Stomach smooth muscle (tissue), 2 donors: ENCODE measurements around the gene PTCD2.
"Not testable (repeated sequence)": the region's sequence is repeated elsewhere in the genome, so short reads cannot be mapped to it uniquely, and the experiment has no call there.

Experiments used
- H3K27ac ChIP-seq: one replicate; pipeline ENCODE4 v1.7.0; 2013; ENCODE audit warnings: mild to moderate bottlenecking, low read length, inconsistent platforms
- H3K27me3 ChIP-seq, 2 donors: one replicate each; pipeline ENCODE4 v1.7.0; 2013; ENCODE audit warnings: low read length in 2 of 2; ENCODE audit not compliant: insufficient read depth in 2 of 2, control insufficient read depth in 1 of 2
- H3K36me3 ChIP-seq, 2 donors: one replicate each; pipeline ENCODE4 v1.7.0; 2013; ENCODE audit warnings: low read length in 2 of 2; ENCODE audit not compliant: control insufficient read depth in 2 of 2, insufficient read depth in 2 of 2
- H3K4me1 ChIP-seq: one replicate; pipeline ENCODE4 v1.7.0; 2013; ENCODE audit warnings: low read length; ENCODE audit not compliant: control insufficient read depth, insufficient read depth
- H3K4me3 ChIP-seq, 2 donors: one replicate each; pipeline ENCODE4 v1.7.0; 2013; ENCODE audit warnings: low read length in 2 of 2
- H3K9ac ChIP-seq, 2 donors: one replicate each; pipeline ENCODE4 v1.7.0; 2013; ENCODE audit warnings: low read length in 2 of 2, mild to moderate bottlenecking in 1 of 2
- H3K9me3 ChIP-seq, 2 donors: one replicate each; pipeline ENCODE4 v1.7.0; 2013; ENCODE audit warnings: low read length in 2 of 2; ENCODE audit not compliant: control insufficient read depth in 2 of 2
- donor health status: healthy.
- donor health status: Pancreatic carcinoma.

PTCD2 gene

DNA sequence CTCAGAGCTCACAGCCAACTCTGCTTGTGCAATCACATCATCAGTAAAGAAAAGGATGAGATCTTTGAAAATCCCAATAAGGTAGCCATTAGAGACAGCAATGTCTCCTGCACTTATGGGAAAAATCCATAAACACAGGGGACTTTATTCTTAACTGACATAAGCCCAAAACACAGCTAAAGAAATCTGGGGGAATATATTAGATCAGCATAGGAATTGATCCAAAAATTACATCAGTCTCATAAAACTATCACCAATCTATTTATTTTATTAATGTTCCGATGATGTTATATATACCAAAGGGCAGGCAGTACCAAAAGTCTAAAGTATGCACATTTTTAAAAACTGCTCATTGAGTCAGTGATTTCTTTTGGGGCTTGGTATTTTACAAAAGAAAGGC, 7.0 kb upstream of the PTCD2 start:
- Histone ChIP-seq H3K36me3 (peaks cover 15 to 18% of the 10 kb centered on the region in 2 donors), H3K9me3 (no peaks in the 10 kb centered on the region), H3K27ac (no peak overlapping the region), H3K27me3 (no peaks in the 10 kb centered on the region), H3K4me3 (no peak overlapping the region), H3K9ac (no peak overlapping the region), H3K4me1 (peaks cover 6% of the 10 kb centered on the region)

DNA sequence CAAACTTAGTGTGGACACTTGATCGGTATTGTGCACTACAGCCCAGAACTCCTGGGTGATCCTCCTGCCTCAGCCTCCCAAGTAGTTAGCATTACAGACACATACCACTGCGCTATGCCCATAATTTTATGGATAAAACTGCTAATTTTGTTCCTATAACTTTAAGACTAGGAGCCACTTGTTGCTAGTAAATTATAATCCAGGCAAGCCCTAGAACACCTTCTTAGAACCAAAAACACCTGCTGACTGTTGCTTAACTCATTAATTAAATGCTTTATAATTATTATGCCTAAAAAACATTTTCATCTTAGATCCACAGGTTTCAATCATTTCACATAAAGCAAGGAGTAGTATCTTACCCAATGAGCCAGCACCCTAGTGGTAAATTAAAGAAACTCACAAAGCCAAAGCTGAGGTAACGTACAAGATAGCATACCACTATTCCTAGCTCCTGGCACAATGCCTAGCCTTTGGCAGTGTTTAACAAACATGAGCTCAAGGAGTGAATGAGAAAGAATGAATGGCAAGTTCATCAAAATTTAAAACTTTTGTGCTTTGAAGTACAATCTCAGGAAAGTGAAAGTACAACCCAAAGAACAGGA, 5.5 kb upstream of the PTCD2 start:
- peaks cover 12% of the 10 kb centered on the region for H3K4me1 ChIP-seq
- H3K27me3 ChIP-seq: no peaks in the 10 kb centered on the region
- no peaks in the 10 kb centered on the region for H3K9me3 ChIP-seq
- H3K9ac ChIP-seq: no peak overlapping the region
- no peak overlapping the region for H3K27ac ChIP-seq
- no peak overlapping the region for H3K4me3 ChIP-seq
- H3K36me3 ChIP-seq: peaks cover 11 to 16% of the 10 kb centered on the region in 2 donors

DNA sequence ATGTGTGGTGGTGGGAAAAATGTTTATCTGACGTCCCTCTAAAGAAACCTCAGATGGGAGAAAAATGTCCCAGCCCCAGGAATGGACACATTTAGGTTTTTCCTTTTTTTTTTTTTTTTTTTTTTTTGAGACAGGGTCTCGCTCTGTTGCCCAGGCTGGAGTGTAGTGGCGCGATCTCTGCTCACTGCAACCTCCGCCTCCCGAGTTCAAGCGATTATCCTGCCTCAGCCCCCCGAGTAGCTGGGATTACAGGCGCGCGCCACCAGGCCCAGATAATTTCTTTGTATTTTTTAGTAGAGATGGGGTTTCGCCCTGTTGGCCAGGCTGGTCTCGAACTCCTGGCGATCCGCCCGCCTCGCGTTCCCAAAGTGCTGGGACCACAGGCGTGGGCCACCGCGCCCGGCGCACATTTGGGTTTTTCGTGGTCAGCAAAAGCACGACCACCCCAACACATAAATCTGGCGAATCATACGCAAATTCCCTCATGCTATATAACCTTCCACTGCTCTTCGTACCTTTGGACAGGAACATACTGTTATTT, 668 bp upstream of the PTCD2 start:
- H3K4me1 ChIP-seq, H3K9me3 ChIP-seq, H3K27me3 ChIP-seq, H3K36me3 ChIP-seq: not testable (repeated sequence)
- H3K4me3 ChIP-seq: peak overlapping the region; percentile 99 to 100
- H3K27ac ChIP-seq: peak overlapping the region; percentile 75
- peak overlapping the region; percentile 90 to 92 for H3K9ac ChIP-seq

DNA sequence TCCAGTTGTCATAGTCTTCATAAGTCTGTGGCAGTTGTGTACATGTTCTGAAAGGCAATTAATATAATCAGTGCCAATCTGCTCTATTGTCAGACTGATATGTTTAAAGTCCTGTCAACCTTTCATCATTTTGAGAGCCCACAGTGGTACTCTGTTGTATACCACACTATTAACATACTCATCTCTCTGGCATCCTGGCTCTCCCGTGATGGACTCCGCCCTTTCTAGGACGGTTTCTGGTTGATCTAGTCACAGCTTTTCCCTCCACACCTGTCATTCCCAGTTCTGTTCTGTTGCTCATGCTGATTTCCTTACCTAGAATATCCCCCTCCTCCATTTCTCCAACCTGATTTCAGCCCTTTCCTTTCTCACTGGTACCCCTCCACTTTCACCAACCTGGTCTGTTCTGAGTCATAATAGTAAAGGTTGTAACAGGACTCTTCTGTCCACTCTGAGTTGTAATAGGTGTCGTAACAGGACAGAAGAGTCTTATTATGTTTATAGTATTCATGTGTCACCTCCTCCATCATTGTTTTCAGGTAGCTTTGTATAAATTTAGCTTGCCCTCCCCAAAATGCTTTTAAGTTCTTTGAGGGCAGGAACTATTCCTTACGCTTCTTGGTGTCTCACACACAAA, 4.1 kb downstream of the PTCD2 start:
- Histone ChIP-seq H3K9me3 (no peaks in the 10 kb centered on the region), H3K36me3 (peaks cover 15 to 22% of the 10 kb centered on the region in 2 donors), H3K4me1 (peaks cover 3% of the 10 kb centered on the region), H3K27ac (no peak overlapping the region), H3K9ac (no peak overlapping the region), H3K4me3 (no peak overlapping the region), H3K27me3 (no peaks in the 10 kb centered on the region)

DNA sequence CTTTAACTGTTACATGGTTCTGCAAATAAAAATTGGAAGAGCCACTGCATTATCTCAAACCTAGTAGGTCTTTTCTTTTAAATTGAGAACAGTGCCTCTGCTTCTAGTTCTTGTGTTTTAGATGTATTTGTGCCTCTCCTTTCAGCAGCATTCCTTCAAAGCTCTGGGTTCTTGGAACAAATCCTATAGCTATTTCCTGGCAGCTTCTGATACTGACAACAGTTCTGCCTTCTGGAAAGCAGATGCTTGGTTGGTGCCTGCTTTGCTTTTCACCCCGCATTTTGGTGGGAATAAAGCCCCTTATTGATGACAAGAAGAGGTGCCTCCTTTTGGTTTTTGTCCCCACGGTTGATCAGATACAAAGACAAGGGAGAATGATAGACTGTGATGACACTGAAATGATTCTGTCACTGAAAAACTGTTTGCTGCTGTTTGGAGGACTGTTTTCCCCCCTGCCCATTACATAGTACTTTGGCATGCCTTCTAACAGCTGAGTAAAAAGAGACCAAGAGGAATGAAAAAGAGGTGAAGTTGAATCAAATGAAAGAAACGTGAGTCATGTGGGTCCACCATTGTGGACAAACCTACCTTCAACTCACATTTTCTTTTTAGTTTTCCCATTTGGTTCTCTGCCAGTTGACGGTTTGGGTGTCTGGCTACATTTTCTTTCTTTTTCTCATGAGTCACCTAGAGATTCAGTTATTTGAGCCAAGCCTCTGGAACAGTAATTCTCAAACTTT, 5.6 kb downstream of the PTCD2 start:
- Histone ChIP-seq H3K27me3 (no peaks in the 10 kb centered on the region), H3K4me3 (no peak overlapping the region), H3K27ac (no peak overlapping the region), H3K9me3 (no peaks in the 10 kb centered on the region), H3K4me1 (peaks cover 2% of the 10 kb centered on the region), H3K9ac (no peak overlapping the region), H3K36me3 (peaks cover 21 to 26% of the 10 kb centered on the region in 2 donors)

DNA sequence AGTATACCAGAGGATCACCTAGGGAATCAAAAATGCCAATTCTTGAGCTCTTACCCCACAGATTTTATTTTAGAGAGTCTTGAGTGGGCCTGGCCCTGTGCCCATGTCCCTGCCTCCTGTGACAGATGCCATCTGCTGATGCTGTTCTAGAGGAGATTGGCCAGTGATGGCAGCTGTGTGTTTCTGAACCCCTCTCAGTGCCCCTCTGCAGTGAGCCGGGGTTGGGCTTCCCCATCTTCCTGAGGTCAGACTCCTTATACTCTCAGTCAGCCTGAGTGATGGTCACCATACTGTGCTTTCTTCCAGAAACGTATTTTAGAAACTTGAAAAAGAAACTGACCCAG, 6.1 kb downstream of the PTCD2 start:
- peaks cover 26 to 29% of the 10 kb centered on the region in 2 donors for H3K36me3 ChIP-seq
- no peak overlapping the region for H3K27ac ChIP-seq
- no peaks in the 10 kb centered on the region for H3K27me3 ChIP-seq
- H3K4me1 ChIP-seq: peaks cover 2% of the 10 kb centered on the region
- H3K9me3 ChIP-seq: no peaks in the 10 kb centered on the region
- no peak overlapping the region for H3K9ac ChIP-seq
- no peak overlapping the region for H3K4me3 ChIP-seq

DNA sequence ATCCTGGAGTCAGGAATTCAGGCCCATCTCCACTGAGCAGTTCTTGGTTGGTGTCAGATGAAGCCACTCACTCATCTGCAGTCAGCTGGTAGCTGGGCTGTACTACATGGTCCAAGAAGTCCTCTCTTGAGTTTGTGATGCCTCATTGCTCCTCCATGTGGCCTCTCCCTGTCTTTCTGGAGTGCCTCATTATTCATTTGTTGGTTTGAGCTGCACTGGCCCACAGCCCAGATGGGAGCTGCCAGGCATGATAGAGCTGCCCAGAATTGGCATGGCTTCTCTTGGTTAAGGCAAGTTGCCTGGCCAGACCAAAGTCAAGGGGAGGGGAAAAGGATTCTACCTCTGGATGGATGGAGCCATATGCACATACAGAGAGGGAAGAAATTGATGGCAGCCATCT, 8.0 kb downstream of the PTCD2 start:
- H3K27me3 ChIP-seq: no peaks in the 10 kb centered on the region
- peaks cover 29% of the 10 kb centered on the region in 2 donors for H3K36me3 ChIP-seq

DNA sequence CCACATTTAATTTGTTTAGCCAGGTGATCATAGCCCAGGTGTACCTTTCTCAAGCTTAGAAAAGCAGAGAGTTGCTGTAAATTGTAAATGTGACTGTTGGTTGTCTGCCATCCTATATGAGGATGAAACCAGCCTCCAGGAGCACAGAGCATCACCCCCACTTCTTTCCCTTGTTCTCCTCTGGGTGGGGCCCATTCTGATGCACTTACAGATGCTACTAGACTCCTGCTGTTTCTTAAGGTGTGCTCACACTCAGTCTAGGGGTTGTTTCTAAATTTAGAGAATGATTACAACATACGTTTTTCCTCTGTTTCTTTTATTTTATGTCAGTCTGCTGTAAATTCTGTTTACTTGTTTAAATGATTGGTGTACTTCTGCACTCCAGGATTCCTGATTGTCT, 10.5 kb downstream of the PTCD2 start:
- H3K9ac ChIP-seq: no peak overlapping the region
- H3K36me3 ChIP-seq: peaks cover 20 to 26% of the 10 kb centered on the region in 2 donors
- no peaks in the 10 kb centered on the region for H3K9me3 ChIP-seq
- H3K27ac ChIP-seq: no peak overlapping the region
- H3K4me1 ChIP-seq: peaks cover 2% of the 10 kb centered on the region
- no peaks in the 10 kb centered on the region for H3K27me3 ChIP-seq
- no peak overlapping the region for H3K4me3 ChIP-seq

More for the DNA sequence above, 8.0 kb downstream of the PTCD2 start:
- Histone ChIP-seq H3K9ac (no peak overlapping the region), H3K4me3 (no peak overlapping the region), H3K4me1 (peaks cover 2% of the 10 kb centered on the region), H3K9me3 (no peaks in the 10 kb centered on the region), H3K27ac (no peak overlapping the region)

DNA sequence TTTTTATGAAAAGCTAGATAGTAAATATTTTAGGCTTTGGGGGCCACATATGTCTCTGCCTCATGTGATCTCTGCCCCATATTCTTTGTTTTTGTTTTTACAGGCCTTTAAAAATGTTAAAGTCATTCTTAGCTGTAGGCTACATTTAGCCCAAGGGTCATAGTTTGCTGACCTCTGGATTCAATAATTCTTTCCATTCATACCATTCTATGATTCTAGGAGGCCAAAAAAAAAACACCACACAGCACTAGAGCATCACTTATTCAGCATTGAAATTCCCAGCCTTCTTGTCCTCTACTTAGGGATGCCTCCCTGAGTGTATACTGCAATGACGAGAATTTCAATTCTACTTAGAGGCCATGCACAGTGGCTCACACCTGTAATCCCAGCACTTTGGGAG, 17.0 kb downstream of the PTCD2 start:
- Histone ChIP-seq H3K36me3 (peaks cover 12 to 13% of the 10 kb centered on the region in 2 donors), H3K9ac (no peak overlapping the region), H3K4me1 (no peaks in the 10 kb centered on the region), H3K27ac (no peak overlapping the region), H3K9me3 (no peaks in the 10 kb centered on the region), H3K4me3 (no peak overlapping the region), H3K27me3 (no peaks in the 10 kb centered on the region)

DNA sequence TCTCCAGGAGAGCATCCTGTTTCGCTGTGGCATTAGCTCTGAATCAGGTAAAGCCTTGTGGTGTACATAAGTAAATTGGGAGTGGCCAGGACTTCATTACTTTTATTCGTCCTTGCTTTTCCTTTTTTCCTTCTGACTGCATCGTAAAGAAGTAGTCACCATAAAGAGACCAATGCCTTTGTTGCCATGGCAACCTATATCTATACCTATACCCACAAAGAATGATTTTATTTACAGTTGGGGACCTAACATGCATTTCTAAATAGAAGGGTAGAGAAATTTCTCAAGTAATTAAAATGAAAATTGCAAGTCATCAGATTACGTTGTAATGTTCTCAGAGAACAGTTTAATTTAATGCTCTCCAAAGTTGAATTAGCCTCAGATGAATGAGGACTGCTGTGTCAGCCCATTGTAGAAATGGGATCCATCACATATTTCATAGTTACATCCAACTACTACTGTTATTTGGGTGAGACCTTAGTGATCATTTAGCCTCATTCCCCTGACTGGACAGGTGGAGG, 18.6 kb downstream of the PTCD2 start:
- no peaks in the 10 kb centered on the region for H3K9me3 ChIP-seq
- H3K36me3 ChIP-seq: peaks cover 14 to 17% of the 10 kb centered on the region in 2 donors
- no peak overlapping the region for H3K27ac ChIP-seq

More for the DNA sequence above, 18.6 kb downstream of the PTCD2 start:
- Histone ChIP-seq H3K27me3 (no peaks in the 10 kb centered on the region), H3K4me1 (no peaks in the 10 kb centered on the region), H3K4me3 (no peak overlapping the region), H3K9ac (no peak overlapping the region)
